GM23338 (cell line): ENCODE measurements around the gene NOXA1.

Source experiments
- CREB1 ChIP-seq: fragments of 250-450 bp; sonication (Bioruptor Pico); IDR thresholded peaks from 2 replicates; pipeline ENCODE4 v1.5.0; 2020; ENCODE audit warnings: low read depth, mild to moderate bottlenecking, moderate library complexity
- CTCF ChIP-seq, 2 experiments: fragments of 200-600 bp in 1 of 2; sonication (generic) in 1 of 2; conservative IDR thresholded peaks; 2 replicates each; pipeline versions ENCODE4 v1.5.1 to v1.6.1; 2016 to 2017; ENCODE audit warnings: antibody characterized with exemption in 2 of 2, low read depth in 2 of 2, mild to moderate bottlenecking in 2 of 2, moderate library complexity in 1 of 2
- ETS1 ChIP-seq: IDR thresholded peaks from 2 replicates; pipeline ENCODE4 v1.6.1; 2016; ENCODE audit warnings: antibody characterized with exemption
- EZH2 ChIP-seq: fragments of 200-600 bp; sonication (generic); IDR thresholded peaks from one replicate; pipeline ENCODE4 v1.8.0; 2017; ENCODE audit warnings: antibody characterized with exemption, mild to moderate bottlenecking, low read depth; ENCODE audit not compliant: unreplicated experiment
- EZH2phosphoT487 ChIP-seq: fragments of 200-600 bp; sonication (generic); IDR thresholded peaks from one replicate; pipeline ENCODE4 v1.8.1; 2018; ENCODE audit warnings: antibody characterized with exemption; ENCODE audit not compliant: unreplicated experiment
- JUNB ChIP-seq: IDR thresholded peaks from one replicate; pipeline ENCODE4 v1.6.1; 2016; ENCODE audit warnings: antibody characterized with exemption; ENCODE audit not compliant: unreplicated experiment
- NANOG ChIP-seq: IDR thresholded peaks from 2 replicates; pipeline ENCODE4 v1.6.1; 2016; ENCODE audit warnings: antibody characterized with exemption, borderline replicate concordance
- POLR2AphosphoS5 ChIP-seq: IDR thresholded peaks from 2 replicates; pipeline ENCODE4 v1.6.1; 2016; ENCODE audit warnings: antibody characterized with exemption, low read depth
- REST ChIP-seq: IDR thresholded peaks from one replicate; pipeline ENCODE4 v1.6.1; 2018; ENCODE audit warnings: antibody characterized with exemption; ENCODE audit not compliant: unreplicated experiment
- STAT1 ChIP-seq: IDR thresholded peaks from one replicate; pipeline ENCODE4 v1.6.1; 2016; ENCODE audit warnings: antibody characterized with exemption; ENCODE audit not compliant: unreplicated experiment
- ZNF114 ChIP-seq: fragments of 250-450 bp; sonication (Bioruptor Pico); IDR thresholded peaks from 2 replicates; pipeline ENCODE4 v1.5.0; 2020; ENCODE audit warnings: mild to moderate bottlenecking, moderate library complexity
- ZNF331 ChIP-seq: fragments of 250-450 bp; sonication (Bioruptor Pico); IDR thresholded peaks from 2 replicates; pipeline ENCODE4 v1.5.0; 2020; ENCODE audit warnings: low read depth, mild to moderate bottlenecking, moderate library complexity
- ZNF462 ChIP-seq: fragments of 250-450 bp; sonication (Bioruptor Pico); IDR thresholded peaks from 2 replicates; pipeline ENCODE4 v1.5.0; 2020; ENCODE audit warnings: mild to moderate bottlenecking, moderate library complexity

GRCh38 chr9:137448602-137448962 lies 25.4 kb downstream of the NOXA1 start:
- TF ChIP-seq CTCF (conservative IDR thresholded peaks at IDR 0.05; ENCODE audit: low read depth in 2 of 2) = no peak
- TF ChIP-seq EZH2 = no peak
- TF ChIP-seq NANOG = no peak
- no peak for TF ChIP-seq REST
- TF ChIP-seq EZH2phosphoT487 = no peak
- TF ChIP-seq ZNF114 (CRISPR knock-in tag) = no peak
- no peak for TF ChIP-seq CREB1
- no peak for TF ChIP-seq POLR2AphosphoS5
- TF ChIP-seq ZNF462 (CRISPR knock-in tag) = no peak
- TF ChIP-seq ETS1 = no peak
- TF ChIP-seq ZNF331 (CRISPR knock-in tag) = no peak
- TF ChIP-seq JUNB = no peak
- no peak for TF ChIP-seq STAT1
